KMS-11 (cell line): ENCODE results near the gene BCL2L1.

Source experiments
- H2AFZ ChIP-seq: fragments of 200-600 bp; sonication (generic); 2 replicates; pipeline ENCODE4 v1.6.1; 2016; ENCODE audit warnings: antibody characterized with exemption, mixed run types, low read depth
- H3K27ac ChIP-seq: fragments of 200-600 bp; sonication (generic); 2 replicates; pipeline ENCODE4 v1.6.1; 2016; ENCODE audit warnings: mild to moderate bottlenecking, mixed run types
- H3K27me3 ChIP-seq: fragments of 200-600 bp; sonication (generic); 2 replicates; pipeline ENCODE4 v1.6.1; 2017; ENCODE audit warnings: mild to moderate bottlenecking, low read depth, mixed run types, moderate library complexity; ENCODE audit not compliant: insufficient read depth
- H3K36me3 ChIP-seq: fragments of 200-600 bp; sonication (generic); 2 replicates; pipeline ENCODE4 v1.6.1; 2017; ENCODE audit warnings: mild to moderate bottlenecking, mixed run types; ENCODE audit not compliant: insufficient read depth
- H3K4me1 ChIP-seq: fragments of 200-600 bp; sonication (generic); 2 replicates; pipeline ENCODE4 v1.6.1; 2016; ENCODE audit warnings: mild to moderate bottlenecking, low read depth, mixed run types; ENCODE audit not compliant: poor library complexity, severe bottlenecking
- H3K4me2 ChIP-seq: fragments of 200-600 bp; sonication (generic); 2 replicates; pipeline ENCODE4 v1.7.0; 2016; ENCODE audit warnings: mild to moderate bottlenecking, mixed run types
- H3K4me3 ChIP-seq: fragments of 200-600 bp; sonication (generic); IDR thresholded peaks from 2 replicates; pipeline ENCODE4 v1.6.1; 2017; ENCODE audit warnings: low read depth, low read length, mixed read lengths; ENCODE audit not compliant: insufficient read depth
- H3K79me2 ChIP-seq: fragments of 200-600 bp; sonication (generic); 2 replicates; pipeline ENCODE4 v1.6.1; 2016; ENCODE audit warnings: low read depth, mixed run types; ENCODE audit not compliant: insufficient read depth
- H3K9ac ChIP-seq: fragments of 200-600 bp; sonication (generic); 2 replicates; pipeline ENCODE4 v1.6.1; 2016; ENCODE audit warnings: mild to moderate bottlenecking, mixed run types
- H4K20me1 ChIP-seq: fragments of 200-600 bp; sonication (generic); 2 replicates; pipeline ENCODE4 v1.6.1; 2016; ENCODE audit warnings: mild to moderate bottlenecking, mixed run types; ENCODE audit not compliant: insufficient read depth
- TF ChIP-seq, protein P1 (sequence below): fragments of 200-600 bp; sonication (generic); conservative IDR thresholded peaks from 2 replicates; pipeline ENCODE4 v1.6.1; 2017; ENCODE audit warnings: low read depth, mild to moderate bottlenecking, antibody characterized with exemption, low read length, moderate library complexity, mixed read lengths

The BCL2L1 gene

DNA sequence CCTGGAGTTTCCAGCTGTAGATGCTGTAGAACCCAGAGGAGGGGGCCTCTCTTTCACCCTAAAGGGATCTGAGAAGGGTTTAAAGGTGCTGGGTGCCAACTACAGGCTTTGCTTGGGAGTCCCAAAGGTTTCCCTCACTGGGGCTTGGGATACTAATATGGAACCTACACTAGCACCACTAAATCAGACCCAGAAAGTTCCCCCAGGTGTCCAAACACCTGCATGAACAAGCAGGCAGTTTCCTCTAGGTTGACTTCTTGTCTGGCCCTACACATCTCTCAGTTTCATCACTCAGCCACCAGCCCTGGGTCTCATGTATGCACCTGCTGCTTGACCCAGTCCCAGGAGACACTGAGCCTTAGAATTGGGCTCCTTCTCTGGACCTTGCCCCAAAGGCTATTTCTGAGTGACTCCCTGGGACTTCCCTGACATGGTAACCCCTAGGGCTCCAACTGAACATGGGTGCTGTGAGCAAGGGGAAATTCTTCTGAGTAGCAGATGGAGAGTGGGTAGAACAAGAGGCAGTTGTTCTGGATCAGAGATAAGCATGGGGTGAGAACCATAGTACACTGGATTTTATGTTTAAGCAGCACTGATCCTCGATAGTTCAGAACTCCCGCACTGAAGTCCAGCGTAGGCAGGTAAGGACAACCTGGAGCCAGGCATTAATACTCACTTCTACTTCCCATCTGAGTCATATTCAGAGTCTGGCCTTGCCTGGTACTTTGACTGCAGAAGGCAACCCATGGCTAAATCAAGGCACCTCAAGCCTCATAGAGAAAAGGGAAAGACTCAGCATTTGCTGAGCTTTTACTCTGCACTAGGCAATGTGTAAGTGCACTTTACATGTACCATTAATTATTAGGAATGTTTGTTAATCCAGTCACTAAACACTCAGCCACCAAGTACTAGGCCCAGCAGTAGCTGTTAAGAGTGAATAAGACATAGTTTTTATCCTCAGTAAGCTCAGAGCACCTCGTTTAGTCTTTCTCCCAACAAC lies 16.8 kb downstream of the BCL2L1 start:
- Histone ChIP-seq H3K36me3 (peaks cover 3% of the 10 kb centered on the region; the same call in 1 of the 2 replicates), H3K27me3 (no peaks in the 10 kb centered on the region), H3K4me1 (peaks cover 99% of the 10 kb centered on the region), H3K79me2 (peaks cover 68% of the 10 kb centered on the region), H3K9ac (peak overlapping the region; percentile 2; the same call in 1 of the 2 replicates), H3K4me3 (no peak overlapping the region), H3K27ac (peak overlapping the region; percentile 86), H2AFZ (no peak overlapping the region), H3K4me2 (peak overlapping the region; percentile 89), H4K20me1 (no peaks in the 10 kb centered on the region)
- TF ChIP-seq, protein P1, sequence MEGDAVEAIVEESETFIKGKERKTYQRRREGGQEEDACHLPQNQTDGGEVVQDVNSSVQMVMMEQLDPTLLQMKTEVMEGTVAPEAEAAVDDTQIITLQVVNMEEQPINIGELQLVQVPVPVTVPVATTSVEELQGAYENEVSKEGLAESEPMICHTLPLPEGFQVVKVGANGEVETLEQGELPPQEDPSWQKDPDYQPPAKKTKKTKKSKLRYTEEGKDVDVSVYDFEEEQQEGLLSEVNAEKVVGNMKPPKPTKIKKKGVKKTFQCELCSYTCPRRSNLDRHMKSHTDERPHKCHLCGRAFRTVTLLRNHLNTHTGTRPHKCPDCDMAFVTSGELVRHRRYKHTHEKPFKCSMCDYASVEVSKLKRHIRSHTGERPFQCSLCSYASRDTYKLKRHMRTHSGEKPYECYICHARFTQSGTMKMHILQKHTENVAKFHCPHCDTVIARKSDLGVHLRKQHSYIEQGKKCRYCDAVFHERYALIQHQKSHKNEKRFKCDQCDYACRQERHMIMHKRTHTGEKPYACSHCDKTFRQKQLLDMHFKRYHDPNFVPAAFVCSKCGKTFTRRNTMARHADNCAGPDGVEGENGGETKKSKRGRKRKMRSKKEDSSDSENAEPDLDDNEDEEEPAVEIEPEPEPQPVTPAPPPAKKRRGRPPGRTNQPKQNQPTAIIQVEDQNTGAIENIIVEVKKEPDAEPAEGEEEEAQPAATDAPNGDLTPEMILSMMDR = no peak

DNA sequence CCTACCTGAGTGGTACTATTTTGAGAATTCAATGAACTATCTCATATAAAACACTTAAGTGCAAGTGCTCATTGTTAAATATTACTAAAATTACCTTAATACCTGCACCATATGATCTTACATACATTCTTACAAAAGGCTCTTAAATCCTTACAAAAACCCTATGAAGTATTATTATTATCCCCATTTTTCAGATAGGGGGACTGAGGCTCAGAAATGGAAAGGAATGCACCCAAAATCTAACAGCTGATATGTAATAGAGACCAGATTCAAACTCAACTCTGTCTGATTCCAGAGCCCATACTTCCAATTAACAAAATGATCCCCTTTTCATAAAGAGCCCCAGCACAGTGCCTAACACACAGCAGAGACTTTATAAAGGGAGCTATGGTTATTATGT lies 17.5 kb downstream of the BCL2L1 start:
- H3K4me3 ChIP-seq = no peak overlapping the region
- no peak overlapping the region for H2AFZ ChIP-seq
- peaks cover 62% of the 10 kb centered on the region for H3K79me2 ChIP-seq
- TF ChIP-seq, protein P1 = no peak
- H3K4me2 ChIP-seq = peak overlapping the region; percentile 89
- H3K4me1 ChIP-seq = peaks cover 99% of the 10 kb centered on the region
- H3K9ac ChIP-seq = no peak overlapping the region
- H3K36me3 ChIP-seq = peaks cover 3% of the 10 kb centered on the region; the same call in 1 of the 2 replicates
- peak overlapping the region; percentile 86 for H3K27ac ChIP-seq
- no peaks in the 10 kb centered on the region for H3K27me3 ChIP-seq
- no peaks in the 10 kb centered on the region for H4K20me1 ChIP-seq

DNA sequence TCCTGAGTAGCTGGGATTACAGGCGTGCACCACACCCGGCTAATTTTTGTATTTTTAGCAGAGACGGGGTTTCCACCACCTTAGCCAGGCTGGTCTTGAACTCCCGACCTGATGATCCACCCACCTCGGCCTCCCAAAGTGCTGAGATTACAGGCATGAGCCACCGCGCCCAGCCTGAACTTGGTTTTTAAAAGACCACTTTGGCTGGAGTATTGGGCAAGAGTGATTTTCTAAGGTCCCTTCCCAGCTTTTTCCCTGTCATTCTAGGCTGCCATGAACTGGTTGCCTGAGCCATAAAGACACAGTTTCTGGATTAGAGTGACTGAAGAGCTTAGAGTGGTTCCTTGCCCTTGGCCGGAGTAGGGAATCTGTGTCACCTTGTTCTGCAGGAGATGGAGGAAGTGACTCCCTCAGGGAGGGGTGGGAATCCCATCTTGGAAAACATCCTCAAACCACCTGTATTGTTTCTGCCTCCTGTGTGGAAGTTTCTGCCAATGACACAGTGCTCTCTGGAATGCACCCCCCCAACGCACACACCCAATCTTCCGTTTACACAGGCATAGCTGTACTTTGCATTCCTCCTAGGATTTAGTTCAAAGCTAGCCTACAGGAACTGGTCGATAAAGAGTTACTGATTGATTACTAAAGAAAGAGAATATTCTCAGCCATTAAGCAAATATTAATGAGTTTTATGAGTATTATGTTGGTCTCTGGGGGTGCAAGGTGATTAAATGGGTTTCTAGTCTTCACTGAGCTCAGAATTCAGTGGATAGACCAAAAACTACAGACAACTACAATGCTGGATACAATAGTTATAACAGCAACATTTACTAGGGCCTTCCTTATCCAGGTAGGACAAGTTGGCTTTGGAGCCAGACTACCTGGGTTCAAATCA lies 18.2 kb downstream of the BCL2L1 start:
- Histone ChIP-seq H3K27ac (peak overlapping the region; percentile 86), H3K9ac (no peak overlapping the region), H3K4me2 (peak overlapping the region; percentile 89), H3K4me1 (peaks cover 99% of the 10 kb centered on the region), H2AFZ (no peak overlapping the region), H3K79me2 (peaks cover 57% of the 10 kb centered on the region), H4K20me1 (no peaks in the 10 kb centered on the region), H3K27me3 (no peaks in the 10 kb centered on the region), H3K36me3 (peaks cover 3% of the 10 kb centered on the region; the same call in 1 of the 2 replicates), H3K4me3 (no peak overlapping the region)
- TF ChIP-seq, protein P1 = no peak

DNA sequence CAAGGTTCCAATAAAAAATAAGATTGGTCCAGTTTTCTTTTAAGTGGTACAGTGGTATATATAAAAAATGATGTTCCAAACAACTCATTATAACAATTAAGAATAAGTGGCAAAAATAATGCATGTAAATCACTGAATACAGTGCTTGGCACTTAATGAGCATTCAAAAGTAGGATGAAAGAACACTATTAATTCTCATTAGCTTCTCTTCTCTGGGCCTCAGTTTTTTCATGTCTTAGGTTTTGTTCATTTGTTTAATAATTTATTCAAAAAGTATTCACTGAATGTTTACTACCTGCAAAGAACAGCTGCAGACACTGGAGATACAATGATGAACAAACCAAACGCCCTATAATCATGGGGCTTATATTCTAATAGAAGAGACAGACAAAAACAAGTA lies 21.1 kb downstream of the BCL2L1 start:
- TF ChIP-seq, protein P1 = no peak
- Histone ChIP-seq H3K27me3 (no peaks in the 10 kb centered on the region), H3K4me3 (no peak overlapping the region), H3K79me2 (peaks cover 69% of the 10 kb centered on the region; the same call in 1 of the 2 replicates), H4K20me1 (no peaks in the 10 kb centered on the region), H3K9ac (no peak overlapping the region), H3K27ac (no peak overlapping the region), H3K36me3 (no peaks in the 10 kb centered on the region), H3K4me1 (peaks cover 98% of the 10 kb centered on the region), H3K4me2 (no peak overlapping the region), H2AFZ (no peak overlapping the region)
